Caco-2 (cell line): ENCODE results near the gene PGAP1. TPM values are rescaled to one million over a fixed set of nuclear protein-coding genes. Genes with fewer than 3 reads are reported as not detected.

Experiments
- BruUV-seq: library from RNA; stranded (reverse); fragments of 400-500 nt; replicated peaks from 2 replicates; lab custom pipeline; 2021; lab: Mats Ljungman, UMichigan
- CTCF ChIA-PET: fragments of 300-600 bp; sonication (Branson Sonifier 250); formaldehyde crosslinking; loops from one replicate; lab custom pipeline; 2022; ENCODE audit warnings: antibody characterized with exemption; lab: Charles Lee
- POLR2A ChIA-PET: fragments of 300-600 bp; sonication (Branson Sonifier 250); formaldehyde crosslinking; loops from one replicate; lab custom pipeline; 2022; ENCODE audit warnings: antibody characterized with exemption; lab: Charles Lee
- DNase-seq, 2 experiments: peaks; one replicate each; pipeline versions ENCODE4 v3.0.0 to v3.0.0-alpha.2; 2020 to 2022
- H3K27me3 ChIP-seq: replicated peaks from 2 replicates; pipeline ENCODE4 v1.6.0; 2011; ENCODE audit warnings: low read length; ENCODE audit not compliant: control insufficient read depth, insufficient read depth
- H3K36me3 ChIP-seq: 2 replicates; pipeline ENCODE4 v1.5.1; 2011; ENCODE audit warnings: low read length; ENCODE audit not compliant: control insufficient read depth, insufficient read depth
- H3K4me1 ChIP-seq: fragments of 250-450 bp; sonication (Bioruptor Pico); 2 replicates; pipeline ENCODE4 v1.5.1; 2020; ENCODE audit warnings: mild to moderate bottlenecking
- H3K4me3 ChIP-seq: 2 replicates; pipeline ENCODE4 v1.5.1; 2011; ENCODE audit warnings: low read depth, mild to moderate bottlenecking, control low read depth, low read length
- H3K9me3 ChIP-seq: fragments of 250-450 bp; sonication (Bioruptor Pico); 2 replicates; pipeline ENCODE4 v1.5.1; 2020; ENCODE audit warnings: mild to moderate bottlenecking, moderate library complexity
- H3K27ac Mint-ChIP-seq: one replicate; pipeline ENCODE4 v1.8.0; 2022; ENCODE audit warnings: mixed read lengths; ENCODE audit not compliant: unreplicated experiment
- H3K27me3 Mint-ChIP-seq: one replicate; pipeline ENCODE4 v1.8.0; 2022; ENCODE audit warnings: mixed read lengths; ENCODE audit not compliant: insufficient read depth, unreplicated experiment
- H3K36me3 Mint-ChIP-seq: one replicate; pipeline ENCODE4 v1.8.0; 2022; ENCODE audit warnings: mild to moderate bottlenecking, mixed read lengths; ENCODE audit not compliant: insufficient read depth, unreplicated experiment
- H3K4me1 Mint-ChIP-seq: one replicate; pipeline ENCODE4 v1.8.0; 2022; ENCODE audit warnings: low read depth, mixed read lengths; ENCODE audit not compliant: unreplicated experiment
- H3K4me3 Mint-ChIP-seq: one replicate; pipeline ENCODE4 v1.8.0; 2022; ENCODE audit warnings: mild to moderate bottlenecking, moderate library complexity, mixed read lengths; ENCODE audit not compliant: unreplicated experiment
- H3K9me3 Mint-ChIP-seq: one replicate; pipeline ENCODE4 v1.8.0; 2022; ENCODE audit warnings: mixed read lengths; ENCODE audit not compliant: unreplicated experiment
- CTCF ChIP-seq, 2 experiments: fragments of 200-600 bp in 1 of 2; IDR thresholded peaks; 1 replicate in 1 of 2; 2 replicates in 1 of 2; pipeline versions ENCODE4 v1.5.1 to v1.8.0; 2011 to 2022; ENCODE audit warnings: antibody characterized with exemption in 1 of 2, control low read depth in 1 of 2, inconsistent platforms in 1 of 2, low read depth in 1 of 2, low read length in 1 of 2, mild to moderate bottlenecking in 1 of 2, moderate library complexity in 1 of 2; ENCODE audit not compliant: insufficient read depth in 1 of 2, severe bottlenecking in 1 of 2, unreplicated experiment in 1 of 2
- intact Hi-C: fragments of 100-400 bp; cut with micrococcal nuclease; formaldehyde crosslinking; loops from one replicate; pipeline ENCODE4 v1.10.0; 2022; ENCODE audit not compliant: unreplicated experiment
- total RNA-seq: library from RNA; stranded (reverse); gene quantifications from 2 replicates; pipeline ENCODE4 v1.2.3, GENCODE V29; 2022

Gene PGAP1
- total RNA-seq, 1 experiment from 2014 or later: 6.4 TPM

- Histone ChIP-seq H3K9me3 (no peaks in the 10 kb centered on the region), H3K4me3 (peak overlapping the region; percentile 64), H3K4me1 (no peaks in the 10 kb centered on the region), H3K27me3 (no peaks in the 10 kb centered on the region), H3K36me3 (peaks cover 1% of the 10 kb centered on the region)
- Mint-ChIP-seq H3K4me1 (no peaks in the 10 kb centered on the region), H3K9me3 (no peaks in the 10 kb centered on the region), H3K36me3 (peaks cover 27% of the 10 kb centered on the region), H3K27ac (peak overlapping the region; percentile 94), H3K27me3 (no peaks in the 10 kb centered on the region), H3K4me3 (peak overlapping the region; percentile 93)
- no peak for DNase-seq
- POLR2A ChIA-PET: interaction anchor here (0.6 to 1.3 kb wide), 2 partner anchors 9 to 405 kb away, joined by 4 to 6 read pairs; no protein-coding TSS in a partner anchor
- intact Hi-C loops: no loop called here
- no peak for TF ChIP-seq CTCF (IDR thresholded peaks at IDR 0.05; ENCODE audit: insufficient read depth in 1 of 2, low read depth in 1 of 2, low read length in 1 of 2, severe bottlenecking in 1 of 2, unreplicated experiment in 1 of 2)
- CTCF ChIA-PET: interaction anchor here (0.7 kb wide), 1 partner anchor 246 kb away, joined by 3 read pairs; no protein-coding TSS in a partner anchor
- BruUV-seq: TSS peak; percentile 71
Measured at GRCh38 chr2:196798980-196799379, 127.5 kb downstream of the PGAP1 start.

- H3K4me3 Mint-ChIP-seq: no peak overlapping the region
- BruUV-seq: no TSS peak
- H3K4me1 Mint-ChIP-seq: no peaks in the 10 kb centered on the region
- H3K36me3 Mint-ChIP-seq: peaks cover 62% of the 10 kb centered on the region
- Histone ChIP-seq H3K4me3 (no peak overlapping the region), H3K36me3 (peaks cover 2% of the 10 kb centered on the region), H3K27me3 (no peaks in the 10 kb centered on the region), H3K9me3 (no peaks in the 10 kb centered on the region), H3K4me1 (peaks cover 3% of the 10 kb centered on the region; the same call in 1 of the 2 replicates)
- DNase-seq: no peak
- H3K27me3 Mint-ChIP-seq: no peaks in the 10 kb centered on the region
- H3K27ac Mint-ChIP-seq: no peak overlapping the region
- no peak for TF ChIP-seq CTCF (IDR thresholded peaks at IDR 0.05; ENCODE audit: insufficient read depth in 1 of 2, low read depth in 1 of 2, low read length in 1 of 2, severe bottlenecking in 1 of 2, unreplicated experiment in 1 of 2)
- intact Hi-C loops: no loop called here
- CTCF ChIA-PET: no interaction called here
- POLR2A ChIA-PET: no interaction called here
- no peaks in the 10 kb centered on the region for H3K9me3 Mint-ChIP-seq
Measured at GRCh38 chr2:196792865-196793264, 133.6 kb downstream of the PGAP1 start.

- peaks cover 28% of the 10 kb centered on the region for H3K36me3 Mint-ChIP-seq
- BruUV-seq: no TSS peak
- no peaks in the 10 kb centered on the region for H3K27me3 ChIP-seq
- TF ChIP-seq CTCF (IDR thresholded peaks at IDR 0.05; ENCODE audit: insufficient read depth in 1 of 2, low read depth in 1 of 2, low read length in 1 of 2, severe bottlenecking in 1 of 2, unreplicated experiment in 1 of 2): no peak
- H3K9me3 Mint-ChIP-seq: no peaks in the 10 kb centered on the region
- H3K27me3 Mint-ChIP-seq: no peaks in the 10 kb centered on the region
- no peaks in the 10 kb centered on the region for H3K9me3 ChIP-seq
- no peak overlapping the region for H3K27ac Mint-ChIP-seq
- H3K4me3 Mint-ChIP-seq: no peak overlapping the region
- intact Hi-C loops: no loop called here
- H3K4me1 Mint-ChIP-seq: no peaks in the 10 kb centered on the region
- H3K4me1 ChIP-seq: peaks cover 5% of the 10 kb centered on the region; the same call in 1 of the 2 replicates
- CTCF ChIA-PET: no interaction called here
- DNase-seq: no peak
- no peak overlapping the region for H3K4me3 ChIP-seq
- POLR2A ChIA-PET: no interaction called here
- H3K36me3 ChIP-seq: 0 out of 2 replicates have a peak, but pooled peaks cover 1% of the 10 kb centered on the region
Measured at GRCh38 chr2:196783431-196784094, 142.9 kb downstream of the PGAP1 start.

Other genes starting within 250 kb of the PGAP1 start
- 59.4 and 64.4 TPM in 2 replicates for gene GTF3C3, start 127.0 kb downstream of the PGAP1 start, total RNA-seq
- not detected in 2 replicates for gene C2orf66, start 117.4 kb downstream of the PGAP1 start, total RNA-seq